GM23248 (cell line): Measurements from ENCODE around the gene MAP2K5. TPM values are rescaled to one million over a fixed set of nuclear protein-coding genes. Genes with fewer than 3 reads are reported as not detected.

Source experiments
- DNase-seq: peaks from one replicate; pipeline ENCODE4 v3.0.0-alpha.2; 2015
- H2AFZ ChIP-seq: fragments of 200-600 bp; sonication (generic); 2 replicates; pipeline ENCODE4 v1.6.1; 2016; ENCODE audit warnings: antibody characterized with exemption
- H3F3A ChIP-seq: fragments of 200-600 bp; sonication (generic); 2 replicates; pipeline ENCODE4 v1.6.1; 2016; ENCODE audit warnings: mild to moderate bottlenecking, antibody characterized with exemption, mixed run types; ENCODE audit not compliant: insufficient read depth
- H3K27ac ChIP-seq: fragments of 200-600 bp; sonication (generic); 2 replicates; pipeline ENCODE4 v1.5.1; 2016; ENCODE audit warnings: mild to moderate bottlenecking
- H3K27me3 ChIP-seq: fragments of 200-600 bp; sonication (generic); replicated peaks from 2 replicates; pipeline ENCODE4 v1.6.1; 2016; ENCODE audit warnings: mild to moderate bottlenecking; ENCODE audit not compliant: insufficient read depth
- H3K36me3 ChIP-seq: fragments of 200-600 bp; sonication (generic); 2 replicates; pipeline ENCODE4 v1.6.1; 2016; ENCODE audit warnings: low read depth, mild to moderate bottlenecking
- H3K4me1 ChIP-seq: fragments of 200-600 bp; sonication (generic); 2 replicates; pipeline ENCODE4 v1.6.1; 2016; ENCODE audit warnings: mild to moderate bottlenecking; ENCODE audit not compliant: insufficient read depth
- H3K4me2 ChIP-seq: fragments of 200-600 bp; sonication (generic); one replicate; pipeline ENCODE4 v1.6.1; 2016; ENCODE audit warnings: mild to moderate bottlenecking; ENCODE audit not compliant: unreplicated experiment
- H3K4me3 ChIP-seq: fragments of 200-600 bp; sonication (generic); 2 replicates; pipeline ENCODE4 v1.5.1; 2016; ENCODE audit warnings: mild to moderate bottlenecking
- H3K79me2 ChIP-seq: fragments of 200-600 bp; sonication (generic); 2 replicates; pipeline ENCODE4 v1.6.1; 2016; ENCODE audit warnings: mild to moderate bottlenecking; ENCODE audit not compliant: insufficient read depth
- H3K9ac ChIP-seq: fragments of 200-600 bp; sonication (generic); 2 replicates; pipeline ENCODE4 v1.6.1; 2016; ENCODE audit warnings: mild to moderate bottlenecking
- H3K9me2 ChIP-seq: fragments of 200-600 bp; sonication (generic); 2 replicates; pipeline ENCODE4 v1.6.1; 2016; ENCODE audit warnings: mixed run types, mild to moderate bottlenecking, moderate library complexity; ENCODE audit not compliant: insufficient read depth
- H3K9me3 ChIP-seq: fragments of 200-600 bp; sonication (generic); one replicate; pipeline ENCODE4 v1.6.1; 2017; ENCODE audit warnings: low read depth
- H4K20me1 ChIP-seq: fragments of 200-600 bp; sonication (generic); 2 replicates; pipeline ENCODE4 v1.6.0; 2016; ENCODE audit not compliant: insufficient read depth
- EZH2 ChIP-seq: fragments of 200-600 bp; sonication (generic); IDR thresholded peaks from 2 replicates; pipeline ENCODE4 v1.6.1; 2018; ENCODE audit warnings: antibody characterized with exemption, mild to moderate bottlenecking; ENCODE audit not compliant: insufficient read depth, poor library complexity, severe bottlenecking
- EZH2phosphoT487 ChIP-seq: fragments of 200-600 bp; sonication (generic); IDR thresholded peaks from 2 replicates; pipeline ENCODE4 v1.6.1; 2018; ENCODE audit warnings: antibody characterized with exemption, moderate library complexity, mild to moderate bottlenecking, low read depth; ENCODE audit not compliant: insufficient read depth
- WGBS, 2 experiments: methylation state at CpG; one replicate each; pipeline ENCODE4 v1.1.6; 2015 to 2017; ENCODE audit warnings: low lambda C conversion rate in 2 of 2, low coverage in 1 of 2; ENCODE audit errors: missing lambda C conversion rate in 2 of 2; 5-methylcytosine and 5-hydroxymethylcytosine counted together
- in situ Hi-C: fragments of 300-500 bp; cut with MboI; formaldehyde crosslinking; loops from 2 replicates; pipeline ENCODE4 v1.15.0; 2020
- polyA plus RNA-seq: library from polyadenylated mRNA; unstranded; fragments of >200 nt; fragmentation: Nextera tagmentation; extraction: Ambion mirVana; gene quantifications from 2 replicates; pipeline ENCODE4 v1.2.1, GENCODE V29; 2016
- total RNA-seq: library from RNA; depleted of rRNA; stranded (reverse); fragments of >200 nt; shearing (Covaris generic); gene quantifications from 2 replicates; pipeline ENCODE4 v1.2.3, GENCODE V29; 2014

MAP2K5 gene
- total and polyA plus RNA-seq, 2 experiments from 2014 or later, result 2.8 to 15.0 TPM

DNA sequence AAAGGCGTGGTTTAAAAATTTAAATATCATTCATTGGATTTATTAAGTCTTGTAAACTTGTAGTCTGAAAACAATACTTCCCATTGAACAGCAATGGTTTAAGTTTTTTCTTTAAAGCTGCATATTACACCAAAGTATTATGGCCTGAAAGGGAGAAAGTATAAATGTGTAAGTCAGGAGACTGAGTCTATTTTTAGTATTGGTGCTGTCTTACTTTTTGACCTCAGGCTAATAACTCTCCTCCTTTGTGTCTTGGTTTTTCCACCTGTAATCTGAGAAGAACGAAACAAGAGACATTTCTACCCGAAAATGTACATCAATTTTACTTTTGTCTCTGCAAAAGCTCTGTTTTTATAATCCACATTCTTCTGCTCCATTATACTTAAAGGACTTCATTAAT, 14.0 kb upstream of the MAP2K5 start:
- H3K4me1 ChIP-seq, result peaks cover 22% of the 10 kb centered on the region
- DNase-seq, result no peak
- TF ChIP-seq EZH2phosphoT487 (no peak), EZH2 (no peak)
- WGBS, 2 experiments, result 96 to 99% methylated on average over 3 of the region's 3 CpGs
- H3K27me3 ChIP-seq, result no peaks in the 10 kb centered on the region
- no peaks in the 10 kb centered on the region for H4K20me1 ChIP-seq
- in situ Hi-C loops, result no loop called here
- H3K4me3 ChIP-seq, result no peak overlapping the region
- H3K9ac ChIP-seq, result no peak overlapping the region
- no peaks in the 10 kb centered on the region for H3K9me3 ChIP-seq
- H3F3A ChIP-seq, result peaks cover 19% of the 10 kb centered on the region
- H2AFZ ChIP-seq, result no peak overlapping the region
- H3K9me2 ChIP-seq, result 0 out of 2 replicates have a peak, but pooled peaks cover 5% of the 10 kb centered on the region
- H3K27ac ChIP-seq, result no peak overlapping the region
- H3K79me2 ChIP-seq, result peaks cover 38% of the 10 kb centered on the region
- peaks cover 24% of the 10 kb centered on the region; the same call in 1 of the 2 replicates for H3K36me3 ChIP-seq
- no peak overlapping the region for H3K4me2 ChIP-seq

DNA sequence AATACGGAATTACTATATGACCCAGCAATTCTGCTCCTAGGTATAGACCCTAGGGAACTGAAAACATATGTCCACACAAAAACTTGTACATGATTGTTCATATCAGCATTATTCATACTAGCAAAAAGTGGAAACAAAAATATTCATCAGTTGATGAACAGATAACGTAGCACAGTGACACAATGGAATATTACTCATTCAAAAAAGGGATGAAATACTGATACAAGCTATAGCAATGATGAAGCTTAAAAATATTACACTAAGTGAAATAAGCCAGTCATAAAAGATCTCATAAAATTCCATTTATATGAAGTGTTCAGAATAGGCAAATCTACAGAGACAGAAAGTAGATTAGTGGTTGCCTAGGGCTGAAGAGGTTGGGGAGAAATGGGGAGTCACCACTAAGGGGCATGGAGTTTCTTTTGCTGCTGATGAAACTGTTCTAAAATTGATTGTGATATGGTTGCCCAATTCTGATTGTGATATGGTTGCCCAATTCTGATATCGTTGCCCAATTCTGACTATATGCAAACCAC, 11.1 kb upstream of the MAP2K5 start:
- Histone ChIP-seq H3K4me2 (peak overlapping the region; percentile 60), H2AFZ (no peak overlapping the region), H3K27me3 (no peaks in the 10 kb centered on the region), H3K36me3 (peaks cover 24% of the 10 kb centered on the region; the same call in 1 of the 2 replicates), H3K9me3 (no peaks in the 10 kb centered on the region), H3K9me2 (0 out of 2 replicates have a peak, but pooled peaks cover 5% of the 10 kb centered on the region), H3K9ac (peak overlapping the region; percentile 26), H3K4me3 (no peak overlapping the region), H3K27ac (peak overlapping the region; percentile 84), H3F3A (peaks cover 19% of the 10 kb centered on the region), H4K20me1 (no peaks in the 10 kb centered on the region), H3K79me2 (peaks cover 9% of the 10 kb centered on the region), H3K4me1 (peaks cover 11% of the 10 kb centered on the region)
- TF ChIP-seq EZH2phosphoT487, result no peak
- TF ChIP-seq EZH2, result no peak
- peak; percentile 86 for DNase-seq
- in situ Hi-C loops, result no loop called here
- WGBS, 2 experiments, result 29 to 31% methylated on average over 3 of the region's 3 CpGs

GRCh38 chr15:67533873-67534272, 8.6 kb upstream of the MAP2K5 start:
- no peaks in the 10 kb centered on the region for H3K27me3 ChIP-seq
- no peak for TF ChIP-seq EZH2phosphoT487
- TF ChIP-seq EZH2, result no peak
- H3K9ac ChIP-seq, result no peak overlapping the region
- in situ Hi-C loops, result no loop called here
- H3K9me3 ChIP-seq, result no peaks in the 10 kb centered on the region
- no peak overlapping the region for H2AFZ ChIP-seq
- H3K4me2 ChIP-seq, result no peak overlapping the region
- WGBS, 2 experiments, result 31 to 36% methylated on average over 1 of the region's 1 CpG
- 0 out of 2 replicates have a peak, but pooled peaks cover 6% of the 10 kb centered on the region for H3K36me3 ChIP-seq
- H3F3A ChIP-seq, result peaks cover 19% of the 10 kb centered on the region
- no peak for DNase-seq
- no peaks in the 10 kb centered on the region for H4K20me1 ChIP-seq
- no peaks in the 10 kb centered on the region for H3K9me2 ChIP-seq
- H3K4me1 ChIP-seq, result peaks cover 11% of the 10 kb centered on the region
- no peak overlapping the region for H3K4me3 ChIP-seq
- H3K79me2 ChIP-seq, result no peaks in the 10 kb centered on the region
- H3K27ac ChIP-seq, result no peak overlapping the region

DNA sequence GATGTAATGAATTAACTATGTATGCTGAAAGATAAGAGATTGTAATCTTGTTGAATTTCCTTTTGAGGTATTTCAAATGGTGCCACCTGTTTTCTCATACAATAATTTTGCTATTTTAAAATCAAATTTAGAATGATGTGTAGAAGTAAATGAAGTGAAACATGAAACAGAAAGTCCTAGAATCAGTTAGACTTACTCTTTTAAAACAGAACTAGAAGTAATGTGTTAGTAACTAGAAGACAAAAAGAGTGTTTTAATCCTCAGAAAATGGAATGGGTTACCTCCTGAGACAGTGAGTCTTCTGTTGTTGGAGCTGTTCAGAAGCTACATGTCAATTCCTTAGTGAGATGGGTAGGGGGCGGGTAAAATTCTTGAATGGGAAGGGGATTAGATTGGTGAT, 8.1 kb upstream of the MAP2K5 start:
- no peaks in the 10 kb centered on the region for H3K27me3 ChIP-seq
- peaks cover 19% of the 10 kb centered on the region for H3F3A ChIP-seq
- H3K9ac ChIP-seq, result no peak overlapping the region
- WGBS, 2 experiments, result 93 to 100% methylated on average over 1 of the region's 1 CpG
- H3K4me1 ChIP-seq, result peaks cover 11% of the 10 kb centered on the region
- no peaks in the 10 kb centered on the region for H3K79me2 ChIP-seq
- no peak for DNase-seq
- in situ Hi-C loops, result no loop called here
- H3K9me3 ChIP-seq, result no peaks in the 10 kb centered on the region
- no peak for TF ChIP-seq EZH2phosphoT487
- no peak for TF ChIP-seq EZH2
- H3K4me2 ChIP-seq, result no peak overlapping the region
- H3K27ac ChIP-seq, result no peak overlapping the region
- 0 out of 2 replicates have a peak, but pooled peaks cover 6% of the 10 kb centered on the region for H3K36me3 ChIP-seq
- no peaks in the 10 kb centered on the region for H4K20me1 ChIP-seq
- H2AFZ ChIP-seq, result no peak overlapping the region
- no peaks in the 10 kb centered on the region for H3K9me2 ChIP-seq
- H3K4me3 ChIP-seq, result no peak overlapping the region
